Left forelimb (tissue), 1 donor: ENCODE results near the gene ABLIM2.

Experiments
- DNase-seq: peaks from one replicate; pipeline ENCODE4 v3.0.0-alpha.2; 2018; ENCODE audit warnings: low spot score

The ABLIM2 gene

GRCh38 chr4:7933651-7934510 is 224.7 kb downstream of the ABLIM2 start:
- DNase-seq = peak; percentile 42

DNA sequence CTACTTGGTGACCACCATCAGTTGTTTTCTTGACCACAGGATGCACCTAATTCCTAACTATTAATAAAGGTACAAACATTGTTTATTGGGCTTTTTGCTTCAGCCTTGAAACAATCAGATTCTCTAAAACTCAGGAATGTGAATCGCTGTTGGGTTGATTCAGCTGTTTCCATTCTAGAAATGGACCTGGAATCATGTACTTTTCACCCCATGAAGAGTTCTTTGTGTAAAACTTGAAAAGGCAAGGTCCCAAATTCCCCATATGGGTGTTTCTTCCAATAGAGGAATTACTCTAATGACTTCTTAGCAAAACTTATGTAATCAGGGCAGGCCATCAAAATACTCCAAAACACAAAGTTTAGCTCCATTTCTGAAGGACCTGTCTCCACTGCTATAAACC is 226.3 kb downstream of the ABLIM2 start:
- DNase-seq = no peak

GRCh38 chr4:7929118-7929951 is 229.3 kb downstream of the ABLIM2 start:
- peak; percentile 70 for DNase-seq

DNA sequence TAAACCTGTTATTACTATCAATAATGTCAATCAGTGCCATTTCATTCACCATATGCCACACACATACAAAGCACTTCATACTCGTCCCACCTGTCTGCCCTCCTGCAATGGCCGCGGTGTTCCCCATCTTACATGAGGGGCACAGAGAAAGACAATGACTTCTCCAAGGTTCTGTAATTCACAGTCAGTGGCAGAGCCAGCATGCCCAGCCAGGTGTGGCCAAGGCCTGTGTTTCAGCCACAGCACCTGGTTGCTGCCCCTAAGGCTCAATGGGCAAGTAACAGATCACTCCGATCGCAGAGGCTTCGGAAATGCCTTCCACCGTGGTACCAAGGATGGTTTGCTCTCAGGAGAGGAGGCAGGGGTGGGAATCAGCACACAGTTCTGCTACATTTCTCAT is 229.9 kb downstream of the ABLIM2 start:
- peak; percentile 42 for DNase-seq

GRCh38 chr4:7926822-7927221 is 231.8 kb downstream of the ABLIM2 start:
- DNase-seq = peak; percentile 34

DNA sequence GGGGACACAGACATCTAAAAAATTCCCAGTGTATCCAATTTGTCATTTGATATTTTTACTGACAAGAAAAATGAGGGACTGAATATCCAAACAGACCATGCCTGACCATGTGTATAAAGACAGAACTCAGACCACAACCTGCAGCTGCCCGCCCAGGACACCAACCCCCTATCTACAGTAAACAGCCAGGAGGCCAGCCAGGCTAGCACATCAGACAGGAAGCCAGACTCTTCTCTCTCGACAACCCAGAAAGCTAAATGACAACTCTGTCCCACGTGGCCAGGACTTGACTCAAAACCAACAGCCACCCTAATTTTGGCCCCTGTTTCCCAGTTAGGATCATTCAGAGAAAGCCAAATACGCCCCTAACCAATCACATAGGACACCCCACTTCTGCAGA is 234.0 kb downstream of the ABLIM2 start:
- DNase-seq = peak; percentile 45

- DNase-seq = no peak
Measured at GRCh38 chr4:7924163-7924562, 234.4 kb downstream of the ABLIM2 start.

DNA sequence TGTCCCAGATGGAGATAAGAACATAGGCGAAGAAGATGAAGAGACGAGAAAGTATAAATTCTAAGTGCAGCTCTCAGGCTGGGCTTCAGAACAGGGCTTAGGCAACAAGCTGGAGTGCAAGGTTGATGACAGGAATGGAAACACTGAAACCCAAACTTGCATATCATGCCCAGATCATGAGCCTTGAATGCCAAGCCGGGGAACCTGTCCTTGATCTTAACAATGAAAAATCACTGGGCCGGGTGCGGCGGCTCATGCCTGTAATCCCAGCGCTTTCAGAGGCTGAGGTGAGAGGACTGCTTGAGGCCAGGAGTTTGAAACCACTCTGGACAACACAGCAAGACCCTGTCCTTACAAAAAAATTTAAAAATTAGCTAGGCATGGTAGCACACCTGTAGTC is 236.1 kb downstream of the ABLIM2 start:
- no peak for DNase-seq

DNA sequence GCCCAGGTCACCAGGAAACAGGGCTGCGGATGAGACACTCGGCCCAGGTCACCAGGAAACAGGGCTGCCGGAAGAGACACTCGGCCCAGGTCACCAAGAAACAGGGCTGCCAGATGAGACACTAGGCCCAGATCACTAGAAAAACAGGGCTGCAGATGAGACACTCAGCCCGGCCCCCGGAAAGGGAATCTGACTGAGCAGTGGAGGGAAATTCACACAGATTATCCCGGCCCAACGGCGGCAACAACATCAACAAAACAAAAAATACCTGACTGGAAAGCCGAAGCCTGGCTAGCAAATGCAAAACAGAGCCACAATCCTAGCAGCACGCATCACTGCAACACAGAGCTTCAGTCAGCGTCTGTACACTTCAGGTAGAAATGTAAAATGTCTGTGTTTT is 239.6 kb downstream of the ABLIM2 start:
- peak; percentile 33 for DNase-seq

DNA sequence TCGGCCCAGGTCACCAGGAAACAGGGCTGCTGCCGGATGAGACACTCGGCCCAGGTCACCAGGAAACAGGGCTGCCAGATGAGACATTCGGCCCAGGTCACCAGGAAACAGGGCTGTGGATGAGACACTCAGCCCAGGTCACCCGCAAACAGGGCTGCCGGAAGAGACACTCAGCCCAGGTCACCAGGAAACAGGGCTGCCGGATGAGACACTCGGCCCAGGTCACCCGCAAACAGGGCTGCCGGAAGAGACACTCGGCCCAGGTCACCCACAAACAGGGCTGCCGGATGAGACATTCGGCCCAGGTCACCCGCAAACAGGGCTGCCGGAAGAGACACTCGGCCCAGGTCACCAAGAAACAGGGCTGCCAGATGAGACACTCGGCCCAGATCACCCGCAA is 240.4 kb downstream of the ABLIM2 start:
- DNase-seq = peak; percentile 28

DNA sequence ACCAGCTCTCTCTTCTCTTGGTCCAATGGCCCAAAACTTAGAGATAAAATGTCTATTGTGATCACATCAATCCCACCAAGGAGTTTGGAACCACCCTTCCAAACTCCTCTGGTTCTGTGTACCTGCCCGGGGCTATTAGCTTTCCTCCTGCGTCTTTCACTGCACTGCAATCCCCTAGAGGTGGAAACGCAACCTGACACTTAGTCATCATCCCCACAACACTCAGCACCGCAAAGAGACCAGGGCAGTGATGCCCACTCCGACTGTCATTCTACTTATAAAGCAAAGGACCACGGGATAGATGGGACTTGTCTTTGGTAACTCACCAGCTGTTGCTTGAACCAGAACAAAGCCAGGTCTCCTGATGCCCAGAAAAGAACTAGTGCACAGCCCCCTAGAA is 240.9 kb downstream of the ABLIM2 start:
- DNase-seq = peak; percentile 45

DNA sequence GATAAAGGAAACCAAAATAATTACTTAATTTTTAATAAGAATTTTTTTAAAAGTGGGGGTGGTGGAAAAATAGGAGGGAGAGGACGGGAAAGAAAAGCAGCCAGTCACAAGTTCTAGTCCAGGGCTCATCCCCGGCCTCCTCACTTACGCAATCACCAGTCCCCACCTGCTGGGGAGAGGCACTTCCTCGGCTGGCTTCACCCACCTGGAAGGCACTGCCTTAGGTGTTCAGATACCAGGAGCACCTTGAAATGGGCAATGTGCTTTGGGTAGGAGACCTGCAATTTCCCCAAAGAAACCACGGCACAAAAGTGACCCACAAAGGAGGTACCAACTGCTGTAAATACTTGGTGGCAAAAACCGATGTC is 242.8 kb downstream of the ABLIM2 start:
- peak; percentile 20 for DNase-seq
